Fibroblast of skin of abdomen (primary cell): ENCODE results near the gene ASPHD2.
A peak's percentile ranks its signal among the peaks of the same experiment; 100 is the strongest.
"Not testable (repeated sequence)": the region's sequence is repeated elsewhere in the genome, so short reads cannot be mapped to it uniquely, and the experiment has no call there.

Source experiments
- DNase-seq: peaks from one replicate; pipeline ENCODE4 v3.0.0-alpha.2; 2013

Gene ASPHD2

DNA sequence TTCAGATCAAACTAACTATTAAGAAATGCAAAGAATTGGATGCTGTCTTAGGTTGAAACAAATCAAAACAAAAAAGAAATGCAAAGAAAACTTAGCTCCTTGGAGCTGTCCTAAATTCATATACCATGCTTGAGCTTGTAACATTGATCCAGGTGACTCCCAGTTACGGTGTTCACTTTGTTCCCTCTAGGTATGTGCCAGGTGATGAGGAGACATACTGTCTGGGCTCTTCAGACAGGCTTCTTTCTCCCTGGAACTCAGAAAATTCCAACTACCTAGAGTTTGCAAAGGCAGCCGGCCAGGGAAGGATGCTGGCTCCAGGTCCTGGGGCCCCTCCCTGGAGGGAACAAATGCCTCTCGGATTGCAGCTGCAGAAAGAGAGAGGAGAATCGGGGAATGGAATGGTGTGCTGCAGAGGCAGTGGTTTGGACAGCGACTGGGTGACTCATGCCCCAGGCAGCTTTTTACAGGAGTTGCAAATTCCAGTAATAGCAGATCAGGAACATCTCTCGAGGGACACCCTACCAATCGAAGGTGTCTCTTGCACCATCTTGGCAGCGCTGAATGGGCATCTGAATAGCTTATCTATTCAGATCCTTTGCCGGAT, 12.3 kb upstream of the ASPHD2 start:
- peak; percentile 91 for DNase-seq

DNA sequence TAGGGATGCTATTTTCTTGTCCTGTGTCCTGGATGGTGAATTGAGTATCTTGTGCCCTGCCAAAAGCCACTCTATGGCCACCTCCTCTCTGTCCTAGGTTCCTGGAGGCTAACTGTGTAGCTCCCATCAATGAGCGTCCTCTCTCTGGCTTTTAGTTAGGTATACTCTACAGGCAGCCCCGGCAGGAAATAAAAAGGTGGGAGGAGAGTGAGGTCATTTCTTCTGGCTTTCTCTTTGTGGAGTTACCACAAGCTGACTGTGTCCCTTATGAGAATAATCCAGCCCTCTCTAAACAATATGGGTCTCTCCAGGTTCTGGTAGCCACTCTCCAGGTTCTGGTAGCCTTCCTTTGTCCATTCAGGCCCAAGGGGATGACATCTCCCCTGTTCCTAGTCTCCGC, 11.7 kb upstream of the ASPHD2 start:
- no peak for DNase-seq

DNA sequence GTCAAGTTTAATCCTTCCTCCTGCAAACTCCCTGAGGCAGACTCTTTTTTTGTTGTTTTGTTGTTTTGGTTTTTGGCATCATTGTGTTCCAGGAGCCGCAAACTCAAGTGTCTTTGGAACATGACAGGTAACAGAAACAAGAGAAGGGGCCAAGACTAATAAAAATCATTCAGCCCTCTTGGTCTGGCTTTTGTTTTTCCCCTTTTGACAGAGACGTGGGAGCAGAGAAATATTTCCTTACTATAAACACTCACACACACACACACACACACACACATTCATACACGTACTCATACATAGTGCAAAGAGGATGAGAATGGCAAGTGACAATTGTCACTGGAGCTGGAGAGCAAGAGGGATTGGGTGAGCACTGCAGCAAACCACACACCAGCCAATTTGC, 10.4 kb upstream of the ASPHD2 start:
- no peak for DNase-seq

DNA sequence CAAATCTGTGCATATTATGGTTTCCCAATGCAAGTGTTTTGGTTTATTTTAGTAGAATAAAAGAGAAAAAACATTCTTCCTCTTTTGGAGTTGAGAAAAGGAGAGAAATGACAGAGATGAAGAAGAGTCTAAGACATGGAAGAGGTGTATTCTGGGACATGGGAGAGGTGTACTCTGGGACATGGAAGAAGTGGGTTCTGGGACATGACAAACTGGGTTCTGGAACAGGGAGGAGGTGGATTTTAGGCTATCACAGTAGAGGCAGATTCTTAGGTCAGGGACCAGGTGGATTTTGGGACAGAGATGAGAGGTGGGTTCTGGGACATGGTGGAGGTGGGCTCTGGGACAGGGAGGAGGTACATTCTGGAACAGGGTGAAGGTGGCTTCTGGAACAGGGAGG, 2.1 kb upstream of the ASPHD2 start:
- DNase-seq, result no peak

DNA sequence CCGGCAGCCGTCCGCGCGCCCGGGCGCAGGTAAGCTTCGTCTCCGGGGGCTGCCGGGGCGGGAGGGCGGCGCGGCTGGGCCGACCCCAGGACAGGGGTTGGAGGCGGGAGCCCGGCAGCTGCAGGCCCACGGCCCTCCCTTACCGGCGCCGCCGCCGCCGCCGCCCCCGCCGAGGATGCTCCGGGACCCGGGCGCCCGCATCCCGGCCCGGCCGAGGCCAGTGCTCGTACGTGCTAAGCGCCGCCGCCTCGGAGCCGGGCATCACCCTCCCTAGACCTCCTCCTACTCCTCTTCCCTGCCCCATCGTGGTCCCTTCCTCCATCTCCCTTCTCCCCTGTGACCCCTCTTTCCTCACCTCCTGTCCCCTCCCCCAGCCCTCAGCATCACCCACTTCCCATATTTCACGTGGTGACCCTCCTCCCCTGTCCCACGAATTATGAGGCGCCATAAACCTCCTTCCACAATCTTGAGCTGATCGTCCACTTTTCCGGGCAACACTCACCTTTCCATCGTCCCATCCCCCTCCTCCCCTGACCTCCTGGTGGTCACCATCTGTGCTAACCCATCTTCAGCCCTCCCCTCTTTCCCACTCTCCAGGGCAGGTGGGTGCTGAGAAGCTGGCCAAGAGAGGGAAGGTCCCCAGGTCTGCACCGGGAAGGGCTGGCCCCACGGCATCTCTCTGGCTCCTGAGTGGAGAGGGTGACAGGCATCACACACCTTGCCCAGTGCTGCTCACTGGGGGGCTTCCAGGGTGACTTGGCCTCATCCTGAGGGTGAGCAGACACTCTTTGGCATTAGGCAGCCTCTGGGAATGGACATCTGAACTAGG, 612 bp downstream of the ASPHD2 start:
- no peak for DNase-seq

DNA sequence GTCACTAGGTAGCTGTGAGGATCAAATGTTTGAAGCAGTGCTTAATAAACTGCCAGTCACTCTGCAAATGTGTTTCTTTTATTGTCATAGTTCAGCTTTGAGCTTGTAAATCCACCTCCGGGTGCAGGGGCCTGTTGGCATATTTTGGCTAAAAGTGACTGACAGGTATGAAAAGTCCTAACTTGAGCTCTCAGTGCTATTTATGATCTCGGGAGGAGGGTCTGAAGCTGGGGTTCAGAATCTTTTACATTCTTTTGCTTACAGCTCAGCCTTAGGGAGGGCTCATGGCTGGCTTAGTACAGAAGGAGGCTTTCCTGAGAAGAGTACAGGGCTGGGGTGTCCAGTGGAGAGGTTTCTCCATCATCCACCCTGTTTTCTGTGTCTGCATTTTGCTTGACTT, 1.5 kb downstream of the ASPHD2 start:
- DNase-seq, result no peak

DNA sequence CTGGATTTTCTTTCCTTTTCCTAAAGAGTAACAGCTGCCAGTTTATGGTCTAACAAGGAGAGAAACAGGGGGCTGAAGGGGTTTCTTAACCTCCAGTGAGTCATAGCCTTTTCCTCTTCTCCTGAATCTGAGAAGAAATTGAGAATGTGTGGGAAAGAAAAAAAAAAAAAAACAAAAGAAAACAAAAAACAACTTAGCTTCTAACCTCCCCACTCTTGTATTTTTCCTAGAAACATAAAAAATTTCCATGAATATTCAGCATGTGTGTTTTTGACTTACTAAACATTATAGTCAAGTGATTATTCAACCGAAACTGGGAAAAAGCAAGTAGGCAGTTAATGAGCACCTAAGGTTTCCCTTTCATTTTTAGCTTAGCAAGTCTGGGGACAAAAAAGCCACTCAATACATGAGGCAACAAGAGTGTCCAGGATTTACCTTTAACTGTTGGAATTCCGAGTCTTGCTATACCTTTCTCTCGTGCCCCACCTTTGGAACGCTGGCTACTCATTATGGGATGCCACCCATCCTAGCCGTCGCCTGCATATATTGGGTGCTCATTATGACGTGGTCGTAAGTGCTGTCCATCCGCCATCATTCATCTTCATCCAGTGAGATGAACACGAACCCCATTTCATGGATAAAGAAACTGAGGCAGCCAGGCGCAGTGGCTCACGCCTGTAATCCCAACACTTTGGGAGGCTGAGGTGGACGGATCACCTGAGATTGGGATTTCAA, 2.4 kb downstream of the ASPHD2 start:
- peak; percentile 28 for DNase-seq

DNA sequence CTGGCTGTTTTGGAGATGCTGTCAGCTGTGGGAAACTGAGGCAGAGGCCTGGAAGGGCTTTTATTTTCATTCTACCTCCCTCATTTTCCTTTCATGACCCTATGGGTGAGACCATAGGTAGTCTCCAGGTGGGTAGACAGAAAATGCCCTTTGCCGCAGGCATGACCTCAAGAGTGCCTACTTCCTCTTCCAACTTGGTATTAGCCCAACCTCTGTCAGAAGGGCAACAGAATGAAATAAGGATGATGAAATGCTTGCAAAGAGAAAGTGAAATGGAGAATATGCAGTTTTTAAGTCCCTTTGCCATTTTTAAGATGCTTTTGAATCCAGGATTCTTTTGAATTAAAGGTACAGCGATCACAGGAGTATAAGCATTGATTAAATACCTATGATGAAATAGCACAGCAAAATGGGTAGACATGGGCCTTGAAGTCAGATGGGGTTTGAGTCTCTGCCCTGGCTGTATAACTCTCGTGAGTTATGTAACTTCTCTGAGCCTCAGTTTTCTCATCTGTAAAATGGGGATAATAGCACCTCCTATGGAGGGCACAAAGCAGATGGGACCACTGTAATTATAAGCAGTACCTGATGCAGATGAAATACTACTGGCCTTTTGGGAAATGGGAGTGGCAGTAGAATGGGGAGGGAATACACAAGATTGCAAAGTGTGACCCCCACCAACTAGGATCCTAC, 3.7 kb downstream of the ASPHD2 start:
- no peak for DNase-seq

DNA sequence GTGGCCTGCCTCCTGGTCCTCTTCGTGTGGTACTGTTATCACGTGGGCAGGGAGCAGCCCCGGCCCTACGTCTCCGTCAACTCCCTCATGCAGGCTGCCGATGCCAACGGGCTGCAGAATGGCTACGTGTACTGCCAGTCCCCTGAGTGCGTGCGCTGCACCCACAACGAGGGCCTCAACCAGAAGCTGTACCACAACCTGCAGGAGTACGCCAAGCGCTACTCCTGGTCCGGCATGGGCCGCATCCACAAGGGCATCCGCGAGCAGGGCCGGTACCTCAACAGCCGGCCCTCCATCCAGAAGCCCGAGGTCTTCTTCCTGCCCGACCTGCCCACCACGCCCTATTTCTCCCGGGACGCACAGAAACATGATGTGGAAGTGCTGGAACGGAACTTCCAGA, 4.7 kb downstream of the ASPHD2 start:
- DNase-seq, result no peak

DNA sequence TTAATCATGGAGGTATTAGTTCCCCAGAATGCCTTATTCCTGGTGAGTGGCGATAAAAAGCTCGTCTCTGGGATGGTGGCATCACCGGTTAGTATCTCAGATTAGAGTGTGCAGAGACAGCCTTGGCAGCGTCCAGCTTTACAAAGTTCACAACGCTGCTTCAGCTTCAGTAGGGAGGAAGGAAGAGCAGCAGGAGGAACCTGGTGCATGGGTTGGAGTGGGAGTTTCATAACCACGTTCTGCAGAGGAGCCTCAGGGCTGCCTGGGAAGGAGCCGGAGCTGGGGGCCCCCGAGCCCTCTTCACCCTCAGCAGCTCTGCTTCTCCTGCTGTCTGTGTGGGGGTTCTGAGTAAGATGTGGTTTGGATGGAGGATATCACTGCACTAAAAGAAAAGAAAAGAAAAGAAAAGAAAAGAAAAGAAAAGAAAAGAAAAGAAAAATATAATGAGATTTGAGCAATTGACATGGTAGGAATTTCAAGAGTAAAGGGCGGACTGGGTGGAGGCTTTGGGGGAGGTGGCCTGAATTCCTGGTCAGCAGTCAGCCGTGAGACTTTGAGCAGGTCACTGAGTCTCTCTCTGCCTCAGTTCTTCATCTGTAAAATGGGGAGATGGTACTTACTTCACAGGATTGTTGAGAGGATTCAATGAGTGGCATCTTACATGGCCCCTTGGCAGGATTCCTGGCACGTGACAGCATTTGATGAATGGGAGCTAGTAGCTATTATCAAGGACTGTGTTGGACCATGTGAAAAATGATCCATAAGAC, 6.5 kb downstream of the ASPHD2 start:
- no peak for DNase-seq

DNA sequence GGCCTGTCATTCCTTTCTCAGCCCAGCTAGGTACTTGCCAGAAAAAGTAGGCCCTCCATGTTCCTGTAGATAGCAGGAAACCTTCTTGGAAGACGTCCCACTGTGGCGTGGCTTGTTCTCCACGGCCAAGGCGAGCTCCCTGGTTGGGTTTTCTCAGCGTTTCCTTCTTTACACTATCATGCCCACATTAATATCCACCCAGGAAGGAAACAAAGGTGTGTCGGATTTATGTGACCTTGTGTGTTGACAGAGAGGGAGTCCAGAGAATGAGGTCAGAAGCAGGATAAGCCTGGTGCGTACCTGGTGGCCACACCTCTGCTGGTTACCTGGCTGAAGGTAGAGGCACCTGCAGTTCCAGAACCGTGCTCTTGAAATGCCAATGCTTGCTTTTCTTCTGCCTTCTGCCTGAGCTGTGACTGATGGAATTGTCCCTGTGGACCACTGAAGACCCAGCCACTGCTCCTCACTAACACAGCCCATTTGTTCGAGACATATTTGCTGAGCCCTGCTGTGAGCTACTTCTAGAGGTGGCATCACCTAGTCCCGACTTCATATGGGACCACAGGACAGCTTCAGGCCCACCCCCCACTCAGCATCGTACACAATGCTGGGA, 7.9 kb downstream of the ASPHD2 start:
- no peak for DNase-seq

DNA sequence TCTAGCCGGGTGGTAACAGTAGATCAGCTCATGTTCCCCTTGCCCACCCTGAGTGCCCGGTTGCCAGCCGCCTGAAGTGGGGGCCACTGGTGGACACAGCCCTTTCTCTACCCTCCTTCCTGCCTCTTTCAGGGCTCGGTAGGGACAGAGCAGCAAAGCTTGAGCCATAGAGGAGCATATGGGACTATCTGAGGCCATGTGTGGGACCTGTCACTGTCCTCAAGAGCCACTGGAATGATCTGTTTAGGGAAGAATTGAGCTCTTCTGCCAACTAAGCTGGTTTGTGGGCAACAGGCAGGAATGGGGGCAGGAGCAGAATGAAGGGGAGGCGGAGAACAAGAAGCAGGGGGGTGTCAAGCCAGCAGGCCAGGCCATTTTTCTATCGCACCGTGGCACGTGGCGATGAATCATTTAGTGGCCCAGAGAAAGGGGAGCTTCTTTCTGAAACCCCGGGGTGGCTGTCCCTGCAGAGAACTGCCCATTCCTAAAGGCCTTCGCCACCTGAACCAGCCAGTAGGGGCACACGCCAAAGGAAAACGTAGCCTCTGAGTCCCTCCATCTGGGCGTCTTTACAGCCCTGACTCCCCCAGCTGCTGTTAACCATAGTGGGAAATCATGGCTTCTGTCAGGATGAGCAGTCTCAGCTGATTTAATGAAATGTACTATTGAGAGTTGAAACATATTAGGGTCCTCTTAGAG, 8.8 kb downstream of the ASPHD2 start:
- DNase-seq, result no peak

DNA sequence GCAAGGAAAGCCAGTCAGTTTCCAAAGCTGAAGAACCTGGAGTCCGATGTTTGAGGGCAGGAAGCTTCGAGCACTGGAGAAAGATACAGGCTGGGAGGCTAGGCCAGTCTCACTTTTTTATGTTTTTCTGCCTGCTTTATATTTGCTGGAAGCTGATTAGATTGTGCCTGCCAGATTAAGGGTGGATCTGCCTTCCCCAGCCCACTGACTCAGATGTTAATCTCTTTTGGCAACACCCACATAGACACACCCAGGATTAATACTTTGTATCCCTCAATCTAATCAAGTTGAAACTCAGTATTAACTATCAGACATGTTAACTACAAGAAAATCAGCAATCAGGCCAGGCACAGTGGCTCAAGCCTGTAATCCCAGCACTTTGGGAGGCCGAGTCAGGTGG, 9.7 kb downstream of the ASPHD2 start:
- DNase-seq, result not testable (repeated sequence)

DNA sequence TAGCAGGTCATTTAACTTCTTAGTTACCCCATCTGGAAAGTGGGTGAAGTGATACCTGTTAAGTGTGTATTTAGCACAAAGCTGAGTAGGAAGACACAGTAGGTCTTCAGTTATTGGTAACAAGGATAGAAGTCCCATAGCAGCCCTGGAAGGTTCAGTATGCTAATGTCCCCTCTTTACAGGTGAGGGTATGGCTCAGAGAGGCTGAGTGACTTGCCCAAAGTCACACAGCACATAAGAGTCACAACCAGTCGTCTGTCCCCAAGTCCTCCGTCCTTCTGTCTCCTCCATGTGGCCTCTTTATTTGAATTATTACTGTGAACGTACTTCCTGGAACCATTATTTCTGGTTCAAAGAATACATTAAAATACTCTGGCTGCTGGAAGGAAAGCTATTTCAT, 10.5 kb downstream of the ASPHD2 start:
- DNase-seq, result no peak

DNA sequence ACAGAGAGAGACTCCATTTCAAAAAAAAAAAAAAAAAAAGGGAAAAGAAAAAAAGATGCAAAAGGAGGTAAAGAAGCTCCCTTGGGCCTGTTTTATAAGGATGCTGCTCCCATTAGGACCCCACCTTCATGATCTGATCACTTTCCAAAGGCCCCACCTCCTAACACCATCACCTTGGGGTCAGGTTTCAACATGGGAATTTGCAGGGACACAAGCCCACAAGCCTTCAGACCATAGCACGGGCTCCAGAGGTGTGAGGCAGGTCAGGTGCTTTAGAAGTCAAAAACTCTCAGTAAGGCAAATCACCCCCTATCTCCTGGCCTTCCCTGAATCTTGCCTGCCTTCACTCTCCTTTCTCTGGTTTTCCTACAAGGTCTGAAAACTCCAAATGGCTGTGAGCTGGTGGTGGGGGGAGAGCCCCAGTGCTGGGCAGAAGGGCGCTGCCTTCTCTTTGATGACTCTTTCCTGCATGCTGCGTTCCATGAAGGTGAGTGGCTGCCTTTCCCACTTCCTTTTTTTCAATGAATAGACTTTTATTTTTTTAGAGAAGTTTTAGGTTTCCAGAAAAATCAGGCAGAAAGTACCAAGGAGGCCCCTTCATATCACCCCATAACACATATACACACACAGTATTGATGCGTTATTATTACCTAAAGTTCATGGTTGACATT, 13.2 kb downstream of the ASPHD2 start:
- no peak for DNase-seq

DNA sequence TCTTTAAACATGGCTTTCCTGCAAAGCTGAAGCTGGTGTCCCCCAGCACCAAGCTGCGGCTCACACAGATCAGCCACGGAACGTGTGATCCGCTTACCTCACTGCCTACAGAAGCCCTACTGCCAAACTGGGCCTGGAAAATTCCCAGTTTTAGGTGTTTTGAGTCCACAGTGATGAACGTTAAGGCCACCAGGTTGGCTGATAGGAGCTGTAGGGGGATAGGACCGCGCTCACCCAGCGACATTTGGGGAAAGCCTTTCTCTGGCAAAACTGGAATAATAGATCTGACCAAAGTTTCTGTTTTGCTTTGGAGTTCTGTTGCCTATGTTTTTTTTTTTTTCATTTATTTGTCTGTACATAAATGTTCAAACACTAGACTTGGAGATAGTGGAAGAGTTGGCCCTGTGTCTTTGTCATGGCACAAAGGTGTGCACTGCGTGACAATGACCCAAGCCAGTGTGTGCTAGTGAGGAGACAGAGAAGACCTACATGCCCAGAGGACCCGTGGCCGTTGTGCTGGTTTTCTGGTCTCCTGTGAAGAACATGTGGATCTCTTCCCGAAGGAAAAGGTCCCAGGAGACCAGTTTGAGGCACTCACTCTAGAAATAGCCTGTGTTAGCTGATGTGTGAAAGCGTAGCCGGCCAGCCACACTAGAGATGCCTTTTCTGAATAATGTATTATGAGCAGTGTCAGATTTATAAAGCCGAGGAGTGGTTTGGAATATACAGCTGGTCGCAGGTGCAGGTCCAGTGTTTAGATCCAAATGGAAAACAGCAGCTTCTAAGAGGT, 15.0 kb downstream of the ASPHD2 start:
- DNase-seq, result no peak

DNA sequence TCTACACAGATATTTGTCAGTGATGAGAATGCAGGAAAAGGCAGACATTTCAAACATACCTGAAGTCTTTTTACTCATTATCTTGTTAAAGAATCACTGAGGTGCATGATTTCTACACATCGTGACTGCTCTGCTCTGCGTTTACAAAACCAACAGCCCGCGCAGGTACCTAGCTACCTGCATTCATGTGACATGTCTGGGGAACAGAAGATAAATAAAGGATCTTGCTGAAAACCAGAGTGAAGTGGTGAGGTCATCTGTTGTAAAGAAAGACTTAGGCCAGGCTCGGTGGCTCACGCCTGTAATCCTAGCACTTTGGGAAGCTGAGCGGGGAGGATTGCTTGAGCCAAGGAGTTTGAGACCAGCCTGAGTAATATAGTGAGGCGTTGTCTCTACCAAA, 15.7 kb downstream of the ASPHD2 start:
- DNase-seq, result no peak

DNA sequence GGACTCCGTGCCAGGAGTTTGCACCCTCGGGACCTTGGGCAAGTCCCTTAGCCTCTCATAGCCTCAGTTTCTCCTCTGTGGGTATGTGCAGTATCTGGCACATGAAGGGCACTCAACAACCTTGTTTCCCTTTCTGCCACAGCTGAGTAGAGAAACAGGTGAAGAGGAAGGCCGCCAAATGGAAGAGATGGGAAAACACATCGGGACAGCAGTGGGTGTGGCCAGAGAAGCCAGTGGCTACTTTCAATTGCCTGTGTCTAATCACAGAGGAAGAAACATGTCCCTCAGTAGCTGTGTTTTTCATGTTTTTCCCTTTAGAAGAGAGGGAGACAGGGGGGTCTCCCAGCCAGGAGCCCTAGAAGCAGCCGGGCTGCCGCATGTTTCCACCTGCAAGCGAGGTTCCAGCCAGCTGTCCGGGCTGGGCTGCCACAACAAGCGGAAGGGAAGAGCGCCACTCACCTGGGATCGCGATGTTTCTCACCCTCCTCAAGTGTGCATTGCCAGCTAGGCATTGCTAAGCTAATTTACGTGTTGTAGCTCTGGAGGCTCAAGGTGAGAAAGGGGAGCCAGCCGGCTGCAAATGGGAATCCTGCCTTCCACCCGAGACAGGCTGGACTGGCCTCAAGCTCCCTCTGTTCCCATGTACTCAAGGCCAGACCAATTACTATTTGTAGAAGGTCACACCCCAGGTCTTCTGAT, 16.7 kb downstream of the ASPHD2 start:
- DNase-seq, result no peak
